ENCODE data around the gene GLDN. TPM values are rescaled to one million over a fixed set of nuclear protein-coding genes. Genes with fewer than 3 reads are reported as not detected.

The GLDN gene
- total and polyA plus RNA-seq, 2 donors from 2014 or later: 0.71 to 4.0 TPM

DNA sequence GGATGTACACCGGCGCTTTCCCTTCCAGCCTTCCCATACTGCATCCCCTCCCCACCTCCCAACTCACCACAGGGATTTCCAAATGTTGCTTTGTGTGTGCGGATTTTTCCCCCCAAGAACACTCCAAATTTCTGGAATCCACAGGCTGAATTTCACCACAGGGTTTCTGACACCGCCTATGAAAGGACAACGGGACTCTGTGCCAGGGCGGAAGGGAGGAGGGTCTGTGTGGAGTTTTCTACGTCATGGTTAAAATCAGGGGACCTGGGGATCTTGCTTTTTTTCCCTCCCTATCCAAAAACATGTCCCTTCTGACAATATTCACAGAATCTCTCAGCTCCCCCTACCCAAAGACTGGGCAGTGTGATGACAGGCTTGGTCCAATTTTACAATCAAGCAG is 17.7 kb upstream of the GLDN start:
- intact Hi-C loops (cut with DNase I): no loop called here
- H3K9me3 ChIP-seq (ENCODE audit: control insufficient read depth in 2 of 3, insufficient read depth in 1 of 3, low read length in 3 of 3): no peaks in the 10 kb centered on the region
- TF ChIP-seq, protein P1, sequence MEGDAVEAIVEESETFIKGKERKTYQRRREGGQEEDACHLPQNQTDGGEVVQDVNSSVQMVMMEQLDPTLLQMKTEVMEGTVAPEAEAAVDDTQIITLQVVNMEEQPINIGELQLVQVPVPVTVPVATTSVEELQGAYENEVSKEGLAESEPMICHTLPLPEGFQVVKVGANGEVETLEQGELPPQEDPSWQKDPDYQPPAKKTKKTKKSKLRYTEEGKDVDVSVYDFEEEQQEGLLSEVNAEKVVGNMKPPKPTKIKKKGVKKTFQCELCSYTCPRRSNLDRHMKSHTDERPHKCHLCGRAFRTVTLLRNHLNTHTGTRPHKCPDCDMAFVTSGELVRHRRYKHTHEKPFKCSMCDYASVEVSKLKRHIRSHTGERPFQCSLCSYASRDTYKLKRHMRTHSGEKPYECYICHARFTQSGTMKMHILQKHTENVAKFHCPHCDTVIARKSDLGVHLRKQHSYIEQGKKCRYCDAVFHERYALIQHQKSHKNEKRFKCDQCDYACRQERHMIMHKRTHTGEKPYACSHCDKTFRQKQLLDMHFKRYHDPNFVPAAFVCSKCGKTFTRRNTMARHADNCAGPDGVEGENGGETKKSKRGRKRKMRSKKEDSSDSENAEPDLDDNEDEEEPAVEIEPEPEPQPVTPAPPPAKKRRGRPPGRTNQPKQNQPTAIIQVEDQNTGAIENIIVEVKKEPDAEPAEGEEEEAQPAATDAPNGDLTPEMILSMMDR (IDR thresholded peaks at IDR 0.05; ENCODE audit: borderline replicate concordance, extremely low read depth, insufficient read depth): no peak
- no peaks in the 10 kb centered on the region for H3K4me1 ChIP-seq (ENCODE audit: control insufficient read depth in 2 of 3, insufficient read depth in 2 of 3, low read depth in 1 of 3, low read length in 3 of 3)
- no peaks in the 10 kb centered on the region for H3K36me3 ChIP-seq (ENCODE audit: control insufficient read depth in 2 of 3, insufficient read depth in 3 of 3, low read length in 3 of 3)
- DNase-seq (no peak), FAIRE-seq (no peak)
- no peak overlapping the region for H3K4me3 ChIP-seq (ENCODE audit: low read length in 3 of 3)
- H3K27me3 ChIP-seq (ENCODE audit: control insufficient read depth, insufficient read depth, low read length): no peaks in the 10 kb centered on the region
- H3K9ac ChIP-seq (ENCODE audit: low read length in 3 of 3): no peak overlapping the region
- H3K27ac ChIP-seq (ENCODE audit: low read depth in 2 of 2, low read length in 2 of 2): no peak overlapping the region

DNA sequence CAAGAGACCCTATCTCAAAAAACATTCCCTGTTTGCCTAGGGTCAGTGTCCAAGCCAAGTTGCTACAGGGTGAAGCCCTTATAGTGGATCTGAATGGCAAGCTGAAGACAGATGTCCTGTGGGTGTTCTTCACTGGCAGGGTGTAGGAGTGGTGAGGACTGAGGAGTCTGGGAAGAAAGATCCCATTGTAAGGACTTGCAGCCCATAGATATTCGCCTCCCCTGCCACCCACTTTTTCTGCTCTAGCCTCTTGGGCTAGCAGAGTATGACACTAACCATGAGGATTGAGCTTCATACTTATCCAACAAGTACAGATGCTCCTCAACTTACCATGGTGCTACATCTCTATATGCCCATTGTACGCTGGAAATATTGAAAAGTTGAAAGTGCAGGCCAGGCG is 16.3 kb upstream of the GLDN start:
- intact Hi-C loops (cut with DNase I): no loop called here

DNA sequence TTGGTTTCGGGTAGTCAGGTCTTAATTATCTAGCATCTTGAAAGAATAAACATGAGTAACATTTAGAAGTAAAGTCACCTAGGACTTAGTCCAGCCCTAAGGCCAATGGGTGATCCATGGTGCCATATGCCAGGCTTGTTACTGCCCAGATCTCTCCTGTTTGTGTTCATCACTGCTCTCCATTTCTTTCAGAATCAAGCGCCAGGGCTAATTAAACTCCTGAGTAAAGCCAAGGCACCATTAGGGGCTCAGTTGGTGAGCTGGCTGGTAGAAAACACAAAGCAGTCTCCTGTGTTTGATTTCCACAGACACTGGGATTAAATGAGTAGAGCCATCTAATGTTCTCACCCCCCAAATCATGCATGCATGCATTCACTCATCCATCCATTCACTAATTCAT is 14.4 kb upstream of the GLDN start:
- H3K4me1 ChIP-seq (ENCODE audit: control insufficient read depth in 2 of 3, insufficient read depth in 2 of 3, low read depth in 1 of 3, low read length in 3 of 3): no peaks in the 10 kb centered on the region
- no peak overlapping the region for H3K9ac ChIP-seq (ENCODE audit: low read length in 3 of 3)
- intact Hi-C loops (cut with DNase I): no loop called here
- DNase-seq (no peak), FAIRE-seq (no peak)
- H3K4me3 ChIP-seq (ENCODE audit: low read length in 3 of 3): no peak overlapping the region
- H3K36me3 ChIP-seq (ENCODE audit: control insufficient read depth in 2 of 3, insufficient read depth in 3 of 3, low read length in 3 of 3): no peaks in the 10 kb centered on the region
- no peaks in the 10 kb centered on the region for H3K27me3 ChIP-seq (ENCODE audit: control insufficient read depth, insufficient read depth, low read length)
- H3K27ac ChIP-seq (ENCODE audit: low read depth in 2 of 2, low read length in 2 of 2): no peak overlapping the region
- no peaks in the 10 kb centered on the region for H3K9me3 ChIP-seq (ENCODE audit: control insufficient read depth in 2 of 3, insufficient read depth in 1 of 3, low read length in 3 of 3)
- TF ChIP-seq, protein P1 (IDR thresholded peaks at IDR 0.05; ENCODE audit: borderline replicate concordance, extremely low read depth, insufficient read depth): no peak

More for the DNA sequence above, 16.3 kb upstream of the GLDN start:
- no peak for DNase-seq
- no peak for FAIRE-seq
- no peaks in the 10 kb centered on the region for H3K9me3 ChIP-seq (ENCODE audit: control insufficient read depth in 2 of 3, insufficient read depth in 1 of 3, low read length in 3 of 3)
- no peaks in the 10 kb centered on the region for H3K27me3 ChIP-seq (ENCODE audit: control insufficient read depth, insufficient read depth, low read length)
- no peak overlapping the region for H3K4me3 ChIP-seq (ENCODE audit: low read length in 3 of 3)
- H3K4me1 ChIP-seq (ENCODE audit: control insufficient read depth in 2 of 3, insufficient read depth in 2 of 3, low read depth in 1 of 3, low read length in 3 of 3): no peaks in the 10 kb centered on the region
- H3K9ac ChIP-seq (ENCODE audit: low read length in 3 of 3): no peak overlapping the region
- TF ChIP-seq, protein P1 (IDR thresholded peaks at IDR 0.05; ENCODE audit: borderline replicate concordance, extremely low read depth, insufficient read depth): no peak
- no peaks in the 10 kb centered on the region for H3K36me3 ChIP-seq (ENCODE audit: control insufficient read depth in 2 of 3, insufficient read depth in 3 of 3, low read length in 3 of 3)
- no peak overlapping the region for H3K27ac ChIP-seq (ENCODE audit: low read depth in 2 of 2, low read length in 2 of 2)

DNA sequence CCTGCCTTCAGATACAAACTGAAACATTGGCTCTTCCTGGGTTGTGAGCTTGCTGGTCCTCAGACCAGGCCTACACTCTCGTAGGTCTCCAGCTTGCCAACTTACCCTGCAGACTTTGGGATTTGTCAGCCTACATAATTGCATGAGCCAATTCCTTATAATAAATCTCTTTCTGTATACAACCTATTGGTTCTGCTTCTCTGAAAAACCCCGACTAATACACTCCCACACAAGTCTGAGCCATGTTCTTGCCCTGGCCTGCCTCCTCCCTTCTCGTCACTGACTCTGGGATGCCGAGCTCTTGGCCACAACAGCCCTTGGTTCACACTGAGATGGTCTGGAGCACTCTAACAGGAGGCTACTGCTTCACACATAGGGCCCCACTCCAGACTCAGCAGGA is 12.5 kb upstream of the GLDN start:
- TF ChIP-seq, protein P1 (IDR thresholded peaks at IDR 0.05; ENCODE audit: borderline replicate concordance, extremely low read depth, insufficient read depth): no peak
- H3K27me3 ChIP-seq (ENCODE audit: control insufficient read depth, insufficient read depth, low read length): no peaks in the 10 kb centered on the region
- DNase-seq (no peak), FAIRE-seq (no peak)
- no peaks in the 10 kb centered on the region for H3K9me3 ChIP-seq (ENCODE audit: control insufficient read depth in 2 of 3, insufficient read depth in 1 of 3, low read length in 3 of 3)
- intact Hi-C loops (cut with DNase I): no loop called here
- no peak overlapping the region for H3K4me3 ChIP-seq (ENCODE audit: low read length in 3 of 3)
- no peak overlapping the region for H3K9ac ChIP-seq (ENCODE audit: low read length in 3 of 3)
- no peak overlapping the region for H3K27ac ChIP-seq (ENCODE audit: low read depth in 2 of 2, low read length in 2 of 2)
- no peaks in the 10 kb centered on the region for H3K36me3 ChIP-seq (ENCODE audit: control insufficient read depth in 2 of 3, insufficient read depth in 3 of 3, low read length in 3 of 3)
- H3K4me1 ChIP-seq (ENCODE audit: control insufficient read depth in 2 of 3, insufficient read depth in 2 of 3, low read depth in 1 of 3, low read length in 3 of 3): no peaks in the 10 kb centered on the region

Measured in kidney (tissue), 14 donors.